Choroid plexus epithelial cell (primary cell): ENCODE measurements around the gene EXOG.

ENCODE experiments used
- DNase-seq: peaks from one replicate; pipeline ENCODE4 v3.0.0-alpha.2; 2010; ENCODE audit warnings: low read depth
- H3K4me3 ChIP-seq: 2 replicates; pipeline ENCODE4 v1.5.1; 2011; ENCODE audit warnings: low read depth, mild to moderate bottlenecking, control low read depth, low read length, moderate library complexity
- TF ChIP-seq, protein P1 (sequence below): conservative IDR thresholded peaks from 2 replicates; pipeline ENCODE4 v1.5.1; 2011; ENCODE audit warnings: low read depth, mild to moderate bottlenecking, control low read depth, inconsistent platforms, low read length, moderate library complexity

Gene EXOG

GRCh38 chr3:38490281-38491030 lies 5.7 kb upstream of the EXOG start:
- TF ChIP-seq, protein P1, sequence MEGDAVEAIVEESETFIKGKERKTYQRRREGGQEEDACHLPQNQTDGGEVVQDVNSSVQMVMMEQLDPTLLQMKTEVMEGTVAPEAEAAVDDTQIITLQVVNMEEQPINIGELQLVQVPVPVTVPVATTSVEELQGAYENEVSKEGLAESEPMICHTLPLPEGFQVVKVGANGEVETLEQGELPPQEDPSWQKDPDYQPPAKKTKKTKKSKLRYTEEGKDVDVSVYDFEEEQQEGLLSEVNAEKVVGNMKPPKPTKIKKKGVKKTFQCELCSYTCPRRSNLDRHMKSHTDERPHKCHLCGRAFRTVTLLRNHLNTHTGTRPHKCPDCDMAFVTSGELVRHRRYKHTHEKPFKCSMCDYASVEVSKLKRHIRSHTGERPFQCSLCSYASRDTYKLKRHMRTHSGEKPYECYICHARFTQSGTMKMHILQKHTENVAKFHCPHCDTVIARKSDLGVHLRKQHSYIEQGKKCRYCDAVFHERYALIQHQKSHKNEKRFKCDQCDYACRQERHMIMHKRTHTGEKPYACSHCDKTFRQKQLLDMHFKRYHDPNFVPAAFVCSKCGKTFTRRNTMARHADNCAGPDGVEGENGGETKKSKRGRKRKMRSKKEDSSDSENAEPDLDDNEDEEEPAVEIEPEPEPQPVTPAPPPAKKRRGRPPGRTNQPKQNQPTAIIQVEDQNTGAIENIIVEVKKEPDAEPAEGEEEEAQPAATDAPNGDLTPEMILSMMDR = no peak
- DNase-seq = no peak
- H3K4me3 ChIP-seq = no peak overlapping the region

DNA sequence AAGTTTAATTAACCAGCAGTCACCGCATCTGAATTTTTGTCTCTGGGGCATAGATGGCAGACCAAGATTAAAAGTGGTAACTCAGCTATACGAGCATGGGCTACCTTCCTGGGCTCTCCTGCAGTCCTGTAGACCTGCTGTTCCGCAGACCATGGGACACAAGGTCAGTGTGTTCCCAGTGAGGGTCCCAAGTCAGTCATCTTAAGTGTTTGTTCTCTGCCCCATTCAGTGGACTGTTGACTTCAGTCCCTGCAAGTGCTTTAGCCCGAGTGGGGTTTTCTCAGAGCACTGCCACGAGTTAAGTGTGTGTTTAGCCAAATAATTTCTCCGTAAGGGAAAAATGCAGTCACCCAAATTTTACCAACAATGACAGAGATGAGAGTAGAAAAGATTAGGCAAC lies 4.9 kb upstream of the EXOG start:
- DNase-seq = no peak
- no peak overlapping the region for H3K4me3 ChIP-seq
- TF ChIP-seq, protein P1 = no peak

- TF ChIP-seq, protein P1 = no peak
- H3K4me3 ChIP-seq = no peak overlapping the region
- DNase-seq = peak; percentile 12
Observed at GRCh38 chr3:38493031-38493430, 3.1 kb upstream of the EXOG start.

GRCh38 chr3:38497031-38497430 lies 891 bp downstream of the EXOG start:
- peak; percentile 22 for DNase-seq
- TF ChIP-seq, protein P1 = no peak
- H3K4me3 ChIP-seq = peak overlapping the region; percentile 85

DNA sequence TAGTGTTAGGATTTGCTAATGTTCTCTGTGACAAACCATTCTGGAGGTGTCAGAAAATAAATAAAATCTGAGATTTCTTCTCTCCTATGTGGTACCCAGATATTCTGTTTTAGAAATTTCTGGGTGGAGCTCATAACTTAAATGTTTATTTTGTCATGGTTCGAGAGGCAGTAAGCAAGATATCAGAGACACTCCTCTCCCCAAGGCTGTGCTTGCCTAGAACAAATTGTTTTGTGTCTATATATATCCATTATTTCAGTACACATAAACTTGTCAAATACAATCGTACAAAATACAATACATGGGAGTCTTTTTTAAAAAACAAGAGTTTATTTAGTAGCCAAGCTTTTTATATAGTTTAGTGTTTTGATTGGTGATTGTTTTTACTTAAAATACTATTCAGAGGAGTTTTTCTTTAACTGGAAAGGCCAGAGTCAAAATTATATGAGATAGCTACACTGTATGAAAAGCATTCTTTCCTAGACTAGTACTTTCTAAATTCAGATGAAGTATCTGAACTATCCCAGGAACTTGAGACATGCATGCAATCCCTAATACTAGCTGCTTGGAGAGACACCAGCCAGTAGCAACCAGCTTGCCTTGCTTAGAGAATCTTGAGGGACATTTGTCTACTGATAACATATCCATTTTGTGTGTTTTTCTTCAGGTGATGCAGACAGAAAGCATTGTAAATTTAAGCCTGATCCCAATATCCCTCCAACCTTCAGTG lies 4.7 kb downstream of the EXOG start:
- no peak overlapping the region for H3K4me3 ChIP-seq
- TF ChIP-seq, protein P1 = no peak
- DNase-seq = no peak

DNA sequence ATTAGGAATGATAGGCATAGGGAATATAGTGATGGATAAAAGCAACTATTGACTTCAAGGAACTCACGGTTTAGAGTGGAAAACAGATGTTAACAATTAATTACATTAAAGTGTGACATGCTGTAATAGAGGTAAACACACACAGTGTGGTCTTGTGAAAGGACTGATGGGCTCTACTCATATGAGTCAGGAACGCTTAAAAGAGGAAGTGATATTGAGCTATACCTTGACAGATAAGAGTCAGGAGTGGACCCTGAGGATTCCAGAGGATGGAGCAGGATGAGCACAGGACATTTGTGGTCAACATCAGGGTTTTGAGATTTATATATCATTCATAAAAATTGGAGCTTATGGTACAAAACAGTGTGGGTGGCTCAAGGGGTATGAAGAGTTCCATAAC lies 11.0 kb downstream of the EXOG start:
- H3K4me3 ChIP-seq = no peak overlapping the region
- TF ChIP-seq, protein P1 = no peak
- DNase-seq = no peak
